ENCODE data around the gene FCN3.
A peak's percentile ranks its signal among the peaks of the same experiment; 100 is the strongest.

DNA sequence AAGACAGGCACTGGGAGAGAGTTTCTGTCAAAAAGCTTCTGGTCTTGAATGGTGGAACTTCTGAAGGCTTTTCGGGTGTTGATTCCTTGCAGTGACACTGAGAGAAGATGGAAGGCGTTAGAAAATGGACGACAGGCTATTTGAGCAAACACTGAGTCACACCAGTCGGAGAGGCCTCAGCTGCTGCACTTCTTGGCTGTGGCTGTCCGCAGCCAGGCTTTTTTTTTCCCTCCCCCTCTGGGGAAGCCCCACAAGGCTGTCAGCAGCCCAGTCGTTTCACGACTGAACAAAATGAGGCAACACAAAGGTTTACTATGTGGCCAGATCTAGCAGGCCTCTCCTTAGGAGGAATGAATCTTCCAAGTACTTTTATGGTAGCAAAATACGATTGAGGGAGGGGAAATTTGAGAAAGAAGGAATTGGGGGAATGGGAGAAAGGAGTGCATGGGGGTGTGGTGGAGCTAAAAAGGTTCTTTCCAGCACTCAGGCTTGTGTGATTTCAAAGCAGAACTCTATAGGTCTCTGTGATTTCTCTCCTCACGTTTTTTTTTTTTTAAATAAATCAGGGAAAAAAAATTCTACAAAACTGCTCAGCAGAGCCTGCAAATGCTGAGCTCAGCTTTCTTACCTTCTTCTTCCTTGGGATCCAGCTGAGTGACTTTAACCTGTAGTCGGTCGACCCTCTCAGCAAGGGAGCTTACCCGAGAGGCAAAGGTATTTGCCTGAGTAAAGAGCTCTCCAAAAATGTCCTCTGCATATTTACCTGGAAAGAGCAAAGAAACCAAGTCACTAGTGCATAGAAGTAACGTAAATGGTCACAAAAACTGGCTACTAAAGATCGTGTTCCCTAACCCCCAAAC, 43.9 kb upstream of the FCN3 start:
- TF ChIP-seq POU2F2 (IDR thresholded peaks at IDR 0.05; ENCODE audit: low read depth, low read length), result peak; percentile 64; the same call in 1 of the 2 replicates
- no peak for TF ChIP-seq SPI1 (IDR thresholded peaks at IDR 0.05; ENCODE audit: low read depth, low read length)
- TF ChIP-seq POLR2A (IDR thresholded peaks at IDR 0.05; ENCODE audit: low read depth, low read length), result peak; percentile 23; the same call in 1 of the 2 replicates
- peak; percentile 47; the same call in 1 of the 2 replicates for TF ChIP-seq POLR2AphosphoS5 (IDR thresholded peaks at IDR 0.05; ENCODE audit: low read depth, low read length)
- TF ChIP-seq TAF1 (IDR thresholded peaks at IDR 0.05; ENCODE audit: low read depth, low read length), result no peak
- no peak for TF ChIP-seq PAX5 (IDR thresholded peaks at IDR 0.05; ENCODE audit: insufficient read depth, low read length, severe bottlenecking)
